Caco-2 (cell line): ENCODE data around the gene KIAA1755. TPM values are rescaled to one million over a fixed set of nuclear protein-coding genes. Genes with fewer than 3 reads are reported as not detected.

Source experiments
- BruUV-seq: library from RNA; stranded (reverse); fragments of 400-500 nt; replicated peaks from 2 replicates; lab custom pipeline; 2021; lab: Mats Ljungman, UMichigan
- CTCF ChIA-PET: fragments of 300-600 bp; sonication (Branson Sonifier 250); formaldehyde crosslinking; loops from one replicate; lab custom pipeline; 2022; ENCODE audit warnings: antibody characterized with exemption; lab: Charles Lee
- POLR2A ChIA-PET: fragments of 300-600 bp; sonication (Branson Sonifier 250); formaldehyde crosslinking; loops from one replicate; lab custom pipeline; 2022; ENCODE audit warnings: antibody characterized with exemption; lab: Charles Lee
- DNase-seq, 2 experiments: peaks; one replicate each; pipeline versions ENCODE4 v3.0.0 to v3.0.0-alpha.2; 2020 to 2022
- H3K27me3 ChIP-seq: replicated peaks from 2 replicates; pipeline ENCODE4 v1.6.0; 2011; ENCODE audit warnings: low read length; ENCODE audit not compliant: control insufficient read depth, insufficient read depth
- H3K36me3 ChIP-seq: 2 replicates; pipeline ENCODE4 v1.5.1; 2011; ENCODE audit warnings: low read length; ENCODE audit not compliant: control insufficient read depth, insufficient read depth
- H3K4me1 ChIP-seq: fragments of 250-450 bp; sonication (Bioruptor Pico); 2 replicates; pipeline ENCODE4 v1.5.1; 2020; ENCODE audit warnings: mild to moderate bottlenecking
- H3K4me3 ChIP-seq: 2 replicates; pipeline ENCODE4 v1.5.1; 2011; ENCODE audit warnings: low read depth, mild to moderate bottlenecking, control low read depth, low read length
- H3K9me3 ChIP-seq: fragments of 250-450 bp; sonication (Bioruptor Pico); 2 replicates; pipeline ENCODE4 v1.5.1; 2020; ENCODE audit warnings: mild to moderate bottlenecking, moderate library complexity
- H3K27ac Mint-ChIP-seq: one replicate; pipeline ENCODE4 v1.8.0; 2022; ENCODE audit warnings: mixed read lengths; ENCODE audit not compliant: unreplicated experiment
- H3K27me3 Mint-ChIP-seq: one replicate; pipeline ENCODE4 v1.8.0; 2022; ENCODE audit warnings: mixed read lengths; ENCODE audit not compliant: insufficient read depth, unreplicated experiment
- H3K36me3 Mint-ChIP-seq: one replicate; pipeline ENCODE4 v1.8.0; 2022; ENCODE audit warnings: mild to moderate bottlenecking, mixed read lengths; ENCODE audit not compliant: insufficient read depth, unreplicated experiment
- H3K4me1 Mint-ChIP-seq: one replicate; pipeline ENCODE4 v1.8.0; 2022; ENCODE audit warnings: low read depth, mixed read lengths; ENCODE audit not compliant: unreplicated experiment
- H3K4me3 Mint-ChIP-seq: one replicate; pipeline ENCODE4 v1.8.0; 2022; ENCODE audit warnings: mild to moderate bottlenecking, moderate library complexity, mixed read lengths; ENCODE audit not compliant: unreplicated experiment
- H3K9me3 Mint-ChIP-seq: one replicate; pipeline ENCODE4 v1.8.0; 2022; ENCODE audit warnings: mixed read lengths; ENCODE audit not compliant: unreplicated experiment
- intact Hi-C: fragments of 100-400 bp; cut with micrococcal nuclease; formaldehyde crosslinking; loops from one replicate; pipeline ENCODE4 v1.10.0; 2022; ENCODE audit not compliant: unreplicated experiment
- total RNA-seq: library from RNA; stranded (reverse); gene quantifications from 2 replicates; pipeline ENCODE4 v1.2.3, GENCODE V29; 2022
- TF ChIP-seq, protein P1 (sequence below), 2 experiments: fragments of 200-600 bp in 1 of 2; IDR thresholded peaks; 1 replicate in 1 of 2; 2 replicates in 1 of 2; pipeline versions ENCODE4 v1.5.1 to v1.8.0; 2011 to 2022; ENCODE audit warnings: antibody characterized with exemption in 1 of 2, control low read depth in 1 of 2, inconsistent platforms in 1 of 2, low read depth in 1 of 2, low read length in 1 of 2, mild to moderate bottlenecking in 1 of 2, moderate library complexity in 1 of 2; ENCODE audit not compliant: insufficient read depth in 1 of 2, severe bottlenecking in 1 of 2, unreplicated experiment in 1 of 2

The KIAA1755 gene
- total RNA-seq, 1 experiment from 2014 or later: 0.20 TPM

DNA sequence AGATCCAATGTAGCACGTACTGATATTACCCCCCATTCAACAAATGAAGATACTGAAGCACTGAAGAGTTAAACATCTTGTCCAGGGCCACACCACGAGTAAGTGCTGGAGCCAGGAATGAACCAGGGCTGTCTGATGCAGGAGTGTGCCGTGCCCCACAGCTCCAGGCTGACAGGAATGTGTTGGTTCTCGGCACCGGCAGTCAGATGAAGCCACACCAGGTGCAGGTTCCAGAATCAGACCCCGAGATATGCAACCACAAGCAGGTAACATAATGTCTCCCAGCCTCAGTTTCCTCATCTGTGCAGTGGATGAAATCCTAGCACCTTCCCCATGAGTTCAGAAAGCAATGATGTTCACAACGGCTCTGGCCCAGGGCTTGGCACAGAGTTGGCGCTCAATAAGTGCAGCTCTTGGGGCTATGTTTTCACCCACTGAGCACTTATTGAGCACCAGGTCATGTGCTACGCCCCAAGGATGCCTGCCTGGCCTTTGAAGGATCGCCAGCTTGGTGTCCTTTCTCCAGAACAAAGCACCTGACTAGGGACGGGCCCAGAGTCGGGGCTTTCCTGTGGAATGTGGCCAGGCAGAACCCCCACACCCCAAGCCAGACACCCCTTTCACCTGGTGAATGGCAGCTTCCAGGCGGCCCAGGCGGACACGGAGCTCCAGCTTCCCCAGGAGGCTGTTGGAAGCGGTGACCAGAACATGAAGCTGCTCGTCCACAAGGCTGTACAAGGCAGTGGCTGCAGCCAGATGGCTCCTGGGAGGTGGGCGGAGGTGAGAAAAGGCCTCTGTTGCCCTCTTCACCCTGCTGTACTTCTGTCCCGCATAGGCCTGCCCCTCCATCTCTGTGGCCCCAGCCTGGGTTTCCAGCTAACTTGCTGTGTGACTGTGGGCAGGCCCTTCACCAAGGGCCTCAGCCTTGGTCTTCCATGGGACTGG lies 41.3 kb downstream of the KIAA1755 start:
- intact Hi-C loops: no loop called here
- H3K27ac Mint-ChIP-seq: no peak overlapping the region
- TF ChIP-seq, protein P1, sequence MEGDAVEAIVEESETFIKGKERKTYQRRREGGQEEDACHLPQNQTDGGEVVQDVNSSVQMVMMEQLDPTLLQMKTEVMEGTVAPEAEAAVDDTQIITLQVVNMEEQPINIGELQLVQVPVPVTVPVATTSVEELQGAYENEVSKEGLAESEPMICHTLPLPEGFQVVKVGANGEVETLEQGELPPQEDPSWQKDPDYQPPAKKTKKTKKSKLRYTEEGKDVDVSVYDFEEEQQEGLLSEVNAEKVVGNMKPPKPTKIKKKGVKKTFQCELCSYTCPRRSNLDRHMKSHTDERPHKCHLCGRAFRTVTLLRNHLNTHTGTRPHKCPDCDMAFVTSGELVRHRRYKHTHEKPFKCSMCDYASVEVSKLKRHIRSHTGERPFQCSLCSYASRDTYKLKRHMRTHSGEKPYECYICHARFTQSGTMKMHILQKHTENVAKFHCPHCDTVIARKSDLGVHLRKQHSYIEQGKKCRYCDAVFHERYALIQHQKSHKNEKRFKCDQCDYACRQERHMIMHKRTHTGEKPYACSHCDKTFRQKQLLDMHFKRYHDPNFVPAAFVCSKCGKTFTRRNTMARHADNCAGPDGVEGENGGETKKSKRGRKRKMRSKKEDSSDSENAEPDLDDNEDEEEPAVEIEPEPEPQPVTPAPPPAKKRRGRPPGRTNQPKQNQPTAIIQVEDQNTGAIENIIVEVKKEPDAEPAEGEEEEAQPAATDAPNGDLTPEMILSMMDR (IDR thresholded peaks at IDR 0.05; ENCODE audit: insufficient read depth in 1 of 2, low read depth in 1 of 2, low read length in 1 of 2, severe bottlenecking in 1 of 2, unreplicated experiment in 1 of 2): no peak
- ChIA-PET POLR2A (no interaction called here), CTCF (interaction anchor here (0.5 to 5.7 kb wide), 16 partner anchors 10 to 657 kb away, joined by 3 to 147 read pairs (median 5); no protein-coding TSS in a partner anchor)
- Histone ChIP-seq H3K9me3 (no peaks in the 10 kb centered on the region), H3K4me1 (peaks cover 13% of the 10 kb centered on the region), H3K27me3 (no peaks in the 10 kb centered on the region), H3K4me3 (no peak overlapping the region), H3K36me3 (no peaks in the 10 kb centered on the region)
- H3K9me3 Mint-ChIP-seq: no peaks in the 10 kb centered on the region
- no peaks in the 10 kb centered on the region for H3K4me1 Mint-ChIP-seq
- H3K27me3 Mint-ChIP-seq: peaks cover 2% of the 10 kb centered on the region
- no TSS peak for BruUV-seq
- no peak overlapping the region for H3K4me3 Mint-ChIP-seq
- H3K36me3 Mint-ChIP-seq: no peaks in the 10 kb centered on the region
- DNase-seq: no peak

DNA sequence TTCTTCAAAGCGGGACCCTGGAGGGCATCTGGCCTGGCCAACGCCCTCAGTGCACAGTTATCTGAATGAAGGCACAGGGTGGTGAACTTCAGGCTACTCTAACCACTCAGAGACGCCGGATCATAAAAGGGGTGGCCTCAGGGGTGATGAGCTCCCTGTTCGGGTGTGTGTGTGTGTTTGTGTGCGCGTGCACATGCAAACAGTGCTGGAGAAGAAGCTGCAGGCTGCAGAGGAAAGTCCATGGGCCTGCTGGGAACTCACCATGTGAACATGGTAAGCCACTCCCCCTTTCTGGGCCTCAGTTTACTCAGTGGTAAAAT lies 42.0 kb downstream of the KIAA1755 start:
- intact Hi-C loops: no loop called here
- Histone ChIP-seq H3K4me1 (peaks cover 13% of the 10 kb centered on the region), H3K27me3 (no peaks in the 10 kb centered on the region), H3K9me3 (no peaks in the 10 kb centered on the region), H3K4me3 (no peak overlapping the region), H3K36me3 (no peaks in the 10 kb centered on the region)
- no TSS peak for BruUV-seq
- H3K9me3 Mint-ChIP-seq: no peaks in the 10 kb centered on the region
- H3K36me3 Mint-ChIP-seq: no peaks in the 10 kb centered on the region
- H3K27me3 Mint-ChIP-seq: peaks cover 2% of the 10 kb centered on the region
- no peaks in the 10 kb centered on the region for H3K4me1 Mint-ChIP-seq
- TF ChIP-seq, protein P1 (IDR thresholded peaks at IDR 0.05; ENCODE audit: insufficient read depth in 1 of 2, low read depth in 1 of 2, low read length in 1 of 2, severe bottlenecking in 1 of 2, unreplicated experiment in 1 of 2): no peak
- CTCF ChIA-PET: interaction anchor here (1.3 to 5.7 kb wide), 6 partner anchors 8 to 168 kb away, joined by 4 to 147 read pairs (median 19); no protein-coding TSS in a partner anchor
- H3K4me3 Mint-ChIP-seq: no peak overlapping the region
- POLR2A ChIA-PET: no interaction called here
- no peak for DNase-seq
- H3K27ac Mint-ChIP-seq: no peak overlapping the region

DNA sequence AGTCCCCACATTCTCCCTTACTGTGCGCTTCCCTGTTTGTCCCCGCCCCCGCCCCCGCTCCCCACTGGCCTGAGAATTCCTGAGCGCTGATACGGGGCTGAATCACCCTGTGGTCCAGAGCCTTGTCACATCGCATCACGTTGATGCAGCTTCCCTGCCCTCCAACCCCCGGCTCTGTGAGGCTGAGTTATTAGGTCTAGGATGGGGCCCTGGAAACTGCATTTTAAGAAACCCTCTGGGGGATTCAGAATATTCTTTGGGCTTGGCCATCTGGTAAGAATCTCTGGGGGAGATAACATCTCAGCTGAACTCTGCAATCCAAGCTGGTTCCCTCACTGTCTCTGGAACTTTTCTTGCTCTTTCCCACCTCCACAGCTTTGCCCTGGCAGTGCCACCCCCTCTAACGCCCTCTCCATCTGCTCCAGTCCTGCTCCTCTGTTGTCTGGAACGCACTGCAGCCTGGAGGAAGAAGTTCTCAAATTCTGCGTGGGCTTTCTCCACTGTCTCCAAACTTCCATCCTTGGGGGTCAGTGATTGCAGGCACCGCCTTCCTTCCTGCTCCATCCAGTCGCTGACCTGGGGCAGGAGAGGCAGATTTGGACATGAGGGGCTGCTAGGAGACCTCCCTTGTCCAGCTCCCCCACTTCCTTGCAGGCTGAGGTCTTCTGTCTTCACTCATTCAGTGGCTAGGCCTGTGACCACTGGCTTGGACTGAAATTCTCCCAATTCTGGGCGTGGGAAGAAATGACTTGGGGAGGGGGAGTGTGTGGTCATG lies 42.6 kb downstream of the KIAA1755 start:
- peak; percentile 59 to 79 for DNase-seq
- CTCF ChIA-PET: interaction anchor here (0.6 to 5.7 kb wide), 7 partner anchors 9 to 167 kb away, joined by 3 to 147 read pairs (median 5); no protein-coding TSS in a partner anchor
- no peak overlapping the region for H3K4me3 ChIP-seq
- intact Hi-C loops: no loop called here
- H3K4me3 Mint-ChIP-seq: no peak overlapping the region
- TF ChIP-seq, protein P1 (IDR thresholded peaks at IDR 0.05; ENCODE audit: insufficient read depth in 1 of 2, low read depth in 1 of 2, low read length in 1 of 2, severe bottlenecking in 1 of 2, unreplicated experiment in 1 of 2): no peak
- no peaks in the 10 kb centered on the region for H3K36me3 ChIP-seq
- peaks cover 13% of the 10 kb centered on the region for H3K4me1 ChIP-seq
- no TSS peak for BruUV-seq
- H3K27me3 Mint-ChIP-seq: peaks cover 2% of the 10 kb centered on the region
- H3K27ac Mint-ChIP-seq: no peak overlapping the region
- POLR2A ChIA-PET: interaction anchor here (0.6 kb wide), 1 partner anchor 191 kb away, joined by 10 read pairs; no protein-coding TSS in a partner anchor
- no peaks in the 10 kb centered on the region for H3K9me3 ChIP-seq
- H3K27me3 ChIP-seq: no peaks in the 10 kb centered on the region
- no peaks in the 10 kb centered on the region for H3K36me3 Mint-ChIP-seq
- no peaks in the 10 kb centered on the region for H3K9me3 Mint-ChIP-seq
- no peaks in the 10 kb centered on the region for H3K4me1 Mint-ChIP-seq
